HG02943 (cell line): ENCODE data around the gene LDLRAD3.
"Not testable (repeated sequence)": the region's sequence is repeated elsewhere in the genome, so short reads cannot be mapped to it uniquely, and the experiment has no call there.

Source experiments
- ATAC-seq: cut with Tn5 transposase; IDR thresholded peaks from one replicate; pipeline ENCODE4 v1.9.1; 2021; ENCODE audit warnings: mild to moderate bottlenecking, low read depth, moderate library complexity; ENCODE audit not compliant: unreplicated experiment

The LDLRAD3 gene

GRCh38 chr11:36189735-36190134 is 245.9 kb downstream of the LDLRAD3 start:
- ATAC-seq, result not testable (repeated sequence)

- ATAC-seq, result no peak
Observed at GRCh38 chr11:36191941-36192340, 248.1 kb downstream of the LDLRAD3 start.

- no peak for ATAC-seq
Observed at GRCh38 chr11:36192425-36193289, 248.8 kb downstream of the LDLRAD3 start.

- no peak for ATAC-seq
Observed at GRCh38 chr11:36193290-36193619, 249.4 kb downstream of the LDLRAD3 start.

GRCh38 chr11:36193721-36194120 is 249.9 kb downstream of the LDLRAD3 start:
- no peak for ATAC-seq

GRCh38 chr11:36195496-36196354 is 251.9 kb downstream of the LDLRAD3 start:
- ATAC-seq, result no peak

- no peak for ATAC-seq
Observed at GRCh38 chr11:36196411-36196998, 252.6 kb downstream of the LDLRAD3 start.

GRCh38 chr11:36201411-36201810 is 257.5 kb downstream of the LDLRAD3 start:
- ATAC-seq, result no peak

- no peak for ATAC-seq
Observed at GRCh38 chr11:36205536-36205935, 261.7 kb downstream of the LDLRAD3 start.

GRCh38 chr11:36210529-36210928 is 266.7 kb downstream of the LDLRAD3 start:
- ATAC-seq, result no peak

GRCh38 chr11:36211761-36212430 is 268.0 kb downstream of the LDLRAD3 start:
- ATAC-seq, result no peak

- no peak for ATAC-seq
Observed at GRCh38 chr11:36212564-36213392, 268.9 kb downstream of the LDLRAD3 start.

- no peak for ATAC-seq
Observed at GRCh38 chr11:36213393-36213840, 269.6 kb downstream of the LDLRAD3 start.

- ATAC-seq, result no peak
Observed at GRCh38 chr11:36214480-36214879, 270.6 kb downstream of the LDLRAD3 start.

- ATAC-seq, result no peak
Observed at GRCh38 chr11:36214976-36215692, 271.3 kb downstream of the LDLRAD3 start.

- no peak for ATAC-seq
Observed at GRCh38 chr11:36215693-36216060, 271.8 kb downstream of the LDLRAD3 start.

GRCh38 chr11:36216061-36216615 is 272.3 kb downstream of the LDLRAD3 start:
- no peak for ATAC-seq

GRCh38 chr11:36218283-36218921 is 274.5 kb downstream of the LDLRAD3 start:
- ATAC-seq, result no peak
